IPS-11a (cell line): ENCODE data around the gene ANKRD60.

Experiments
- H3K4me3 ChIP-seq: one replicate; pipeline ENCODE4 v1.5.1; 2013; ENCODE audit warnings: low read depth, low read length, control low read depth

ANKRD60 gene

GRCh38 chr20:58167759-58168158 is 60.7 kb downstream of the ANKRD60 start:
- H3K4me3 ChIP-seq = no peak overlapping the region
